ENCODE data around the gene CRYBG3. TPM values are rescaled to one million over a fixed set of nuclear protein-coding genes. Genes with fewer than 3 reads are reported as not detected.

Gene CRYBG3
- total RNA-seq, 2 donors from 2014 or later: 15.7 to 22.2 TPM

DNA sequence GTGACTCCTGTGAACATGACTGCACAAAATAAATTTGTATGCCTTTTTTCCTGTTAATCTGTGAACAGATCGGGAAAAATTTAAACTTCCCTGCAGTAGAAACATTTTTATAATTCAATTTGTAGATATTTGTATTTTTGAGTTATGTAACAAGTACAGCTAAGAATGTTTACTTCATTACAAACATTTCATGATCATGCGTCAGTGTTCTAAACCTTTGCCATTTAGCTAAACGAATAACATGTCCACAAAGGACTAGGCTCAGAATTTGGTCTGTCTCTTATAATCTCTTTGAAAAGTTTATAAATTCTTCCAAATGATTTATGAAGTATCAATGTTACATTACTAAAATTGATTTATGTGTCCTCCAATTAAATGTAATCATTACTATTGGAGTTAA, 17.3 kb upstream of the CRYBG3 start:
- no peak for DNase-seq
- no peaks in the 10 kb centered on the region for H3K36me3 ChIP-seq
- no peaks in the 10 kb centered on the region for H3K4me1 ChIP-seq
- no peaks in the 10 kb centered on the region for H3K27me3 ChIP-seq
- H3K9ac ChIP-seq (ENCODE audit: low read depth in 2 of 2, low read length in 2 of 2): no peak overlapping the region
- H3K9me3 ChIP-seq: no peaks in the 10 kb centered on the region
- no peak overlapping the region for H3K4me3 ChIP-seq
- no peak overlapping the region for H3K27ac ChIP-seq
- TF ChIP-seq, protein P1, sequence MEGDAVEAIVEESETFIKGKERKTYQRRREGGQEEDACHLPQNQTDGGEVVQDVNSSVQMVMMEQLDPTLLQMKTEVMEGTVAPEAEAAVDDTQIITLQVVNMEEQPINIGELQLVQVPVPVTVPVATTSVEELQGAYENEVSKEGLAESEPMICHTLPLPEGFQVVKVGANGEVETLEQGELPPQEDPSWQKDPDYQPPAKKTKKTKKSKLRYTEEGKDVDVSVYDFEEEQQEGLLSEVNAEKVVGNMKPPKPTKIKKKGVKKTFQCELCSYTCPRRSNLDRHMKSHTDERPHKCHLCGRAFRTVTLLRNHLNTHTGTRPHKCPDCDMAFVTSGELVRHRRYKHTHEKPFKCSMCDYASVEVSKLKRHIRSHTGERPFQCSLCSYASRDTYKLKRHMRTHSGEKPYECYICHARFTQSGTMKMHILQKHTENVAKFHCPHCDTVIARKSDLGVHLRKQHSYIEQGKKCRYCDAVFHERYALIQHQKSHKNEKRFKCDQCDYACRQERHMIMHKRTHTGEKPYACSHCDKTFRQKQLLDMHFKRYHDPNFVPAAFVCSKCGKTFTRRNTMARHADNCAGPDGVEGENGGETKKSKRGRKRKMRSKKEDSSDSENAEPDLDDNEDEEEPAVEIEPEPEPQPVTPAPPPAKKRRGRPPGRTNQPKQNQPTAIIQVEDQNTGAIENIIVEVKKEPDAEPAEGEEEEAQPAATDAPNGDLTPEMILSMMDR (IDR thresholded peaks at IDR 0.05): no peak
- intact Hi-C loops (cut with DNase I): no loop called here

DNA sequence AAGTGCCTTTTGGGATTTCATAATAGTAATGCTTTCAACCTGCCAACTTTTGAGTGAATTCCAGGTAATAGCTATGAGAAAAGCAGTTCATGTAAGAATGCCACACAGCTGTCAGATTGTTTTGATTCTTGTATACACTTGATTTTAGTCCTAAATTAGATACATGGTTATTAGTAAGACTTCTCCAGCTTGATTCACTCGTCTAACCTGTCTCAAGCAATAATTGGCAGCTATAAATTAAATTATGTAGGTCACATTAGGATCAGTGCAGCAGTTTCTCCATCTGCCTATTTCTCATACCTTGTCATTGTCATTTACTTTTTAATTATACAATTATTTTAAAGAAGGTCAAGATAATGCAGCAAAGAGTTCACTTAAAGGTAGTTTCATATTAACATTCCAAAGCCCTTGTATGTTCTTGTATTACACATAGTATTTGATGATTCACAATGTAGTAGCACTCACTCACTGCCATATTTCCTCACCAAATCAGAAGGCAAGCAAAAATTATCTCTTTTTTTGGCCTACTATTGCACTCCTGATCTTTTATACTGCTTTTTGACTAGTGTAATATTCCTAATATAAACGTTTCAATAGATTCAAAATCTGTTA, 10.9 kb upstream of the CRYBG3 start:
- Histone ChIP-seq H3K9ac (ENCODE audit: low read depth in 2 of 2, low read length in 2 of 2) (no peak overlapping the region), H3K27ac (no peak overlapping the region), H3K27me3 (no peaks in the 10 kb centered on the region), H3K36me3 (no peaks in the 10 kb centered on the region), H3K4me1 (no peaks in the 10 kb centered on the region), H3K9me3 (no peaks in the 10 kb centered on the region), H3K4me3 (no peak overlapping the region)
- TF ChIP-seq, protein P1 (IDR thresholded peaks at IDR 0.05): no peak
- intact Hi-C loops (cut with DNase I): no loop called here
- no peak for DNase-seq

DNA sequence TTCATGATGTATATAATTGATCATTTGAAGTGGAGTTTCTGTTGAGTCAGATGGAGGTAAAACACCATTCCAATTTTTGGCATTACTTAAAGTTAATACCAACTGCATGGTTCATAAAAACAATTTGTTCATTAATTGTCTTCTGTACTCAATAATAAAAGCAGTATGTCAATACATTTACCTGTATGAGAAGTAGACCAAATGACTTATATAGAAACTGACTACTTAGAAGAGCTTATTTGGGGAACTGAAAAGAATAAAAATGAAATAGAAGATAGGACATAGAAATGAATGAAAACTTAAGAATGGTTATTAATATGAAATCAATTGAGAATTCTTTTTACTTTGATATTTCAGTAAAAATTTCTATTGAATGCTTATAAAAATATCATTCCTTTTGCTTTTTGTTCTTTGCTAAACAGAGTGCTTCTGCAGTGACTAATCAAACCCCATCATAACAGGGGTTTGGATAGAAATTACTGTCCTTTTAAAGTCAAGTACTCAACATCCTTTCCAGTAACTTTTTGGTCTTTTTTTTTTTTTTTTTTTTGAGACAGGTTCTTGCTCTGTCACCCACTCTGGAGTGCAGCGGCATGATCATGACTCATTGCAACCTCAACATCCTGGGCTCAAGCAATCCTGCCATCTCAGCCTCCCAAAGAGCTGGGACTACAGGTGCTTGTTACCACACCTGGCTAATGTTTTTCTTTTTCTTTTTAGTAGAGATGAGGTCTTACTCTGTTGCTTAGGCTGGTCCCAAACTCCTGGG, 6.5 kb upstream of the CRYBG3 start:
- intact Hi-C loops (cut with DNase I): no loop called here
- no peak for DNase-seq

DNA sequence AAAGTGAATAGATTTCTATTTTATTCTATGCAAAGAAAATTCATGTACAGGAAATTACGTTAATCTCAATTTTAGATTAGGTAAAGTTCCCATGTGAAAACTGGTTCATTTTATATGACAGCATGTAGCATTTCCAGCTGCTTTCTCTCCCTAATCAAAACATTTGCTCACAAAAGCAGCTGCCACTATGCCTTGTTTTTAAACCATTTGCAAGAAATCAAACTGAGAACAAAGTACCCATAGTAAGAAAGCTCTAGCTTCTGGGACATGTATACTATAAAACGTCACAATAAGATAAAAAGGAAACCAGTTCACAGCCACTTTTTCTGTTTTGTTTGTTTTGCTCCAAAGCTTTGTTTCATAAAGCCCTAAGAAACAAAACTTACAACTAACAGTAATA, 5.0 kb upstream of the CRYBG3 start:
- H3K4me1 ChIP-seq: no peaks in the 10 kb centered on the region
- intact Hi-C loops (cut with DNase I): no loop called here
- H3K4me3 ChIP-seq: no peak overlapping the region
- no peaks in the 10 kb centered on the region for H3K27me3 ChIP-seq
- no peaks in the 10 kb centered on the region for H3K9me3 ChIP-seq
- no peaks in the 10 kb centered on the region for H3K36me3 ChIP-seq
- TF ChIP-seq, protein P1 (IDR thresholded peaks at IDR 0.05): no peak
- no peak for DNase-seq
- H3K9ac ChIP-seq (ENCODE audit: low read depth in 2 of 2, low read length in 2 of 2): no peak overlapping the region
- H3K27ac ChIP-seq: no peak overlapping the region

More for the DNA sequence above, 6.5 kb upstream of the CRYBG3 start:
- Histone ChIP-seq H3K4me3 (no peak overlapping the region), H3K36me3 (no peaks in the 10 kb centered on the region), H3K9me3 (no peaks in the 10 kb centered on the region), H3K27me3 (no peaks in the 10 kb centered on the region), H3K27ac (no peak overlapping the region), H3K4me1 (no peaks in the 10 kb centered on the region), H3K9ac (ENCODE audit: low read depth in 2 of 2, low read length in 2 of 2) (no peak overlapping the region)
- TF ChIP-seq, protein P1 (IDR thresholded peaks at IDR 0.05): no peak

DNA sequence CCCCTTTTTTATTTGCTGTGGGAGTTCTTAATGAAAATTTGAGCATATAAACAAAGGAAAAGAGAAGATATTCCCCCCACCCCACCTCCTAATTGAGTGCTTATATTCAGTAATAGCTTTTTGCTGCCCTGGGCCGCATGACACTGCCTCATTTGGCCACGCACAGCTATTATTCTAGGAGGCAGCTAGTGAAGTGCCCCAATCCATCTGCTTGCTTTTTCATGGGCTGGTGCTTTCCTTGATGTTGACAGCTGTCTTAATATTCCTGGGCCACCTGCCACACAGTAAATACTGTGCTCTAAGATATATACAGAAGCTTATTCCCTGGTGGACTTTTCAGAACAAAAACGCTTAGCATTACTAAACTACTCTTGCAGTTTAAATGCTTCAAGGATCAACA, 3.8 kb upstream of the CRYBG3 start:
- no peaks in the 10 kb centered on the region for H3K36me3 ChIP-seq
- no peak overlapping the region for H3K27ac ChIP-seq
- H3K27me3 ChIP-seq: no peaks in the 10 kb centered on the region
- no peak overlapping the region for H3K9ac ChIP-seq (ENCODE audit: low read depth in 2 of 2, low read length in 2 of 2)
- intact Hi-C loops (cut with DNase I): no loop called here
- H3K9me3 ChIP-seq: no peaks in the 10 kb centered on the region
- DNase-seq: no peak
- no peak overlapping the region for H3K4me3 ChIP-seq
- TF ChIP-seq, protein P1 (IDR thresholded peaks at IDR 0.05): no peak
- H3K4me1 ChIP-seq: no peaks in the 10 kb centered on the region

All from colonic mucosa (tissue), 4 donors.